Measurements from ENCODE around the gene SCGB3A1.

Gene SCGB3A1

GRCh38 chr5:180631549-180632383 is 40.5 kb upstream of the SCGB3A1 start:
- no peak overlapping the region for H3K4me3 ChIP-seq (ENCODE audit: insufficient read depth, low read depth, low read length, poor library complexity, severe bottlenecking)
- no peaks in the 10 kb centered on the region for H3K27me3 ChIP-seq (replicated peaks; ENCODE audit: control insufficient read depth, insufficient read depth, low read length, poor library complexity, severe bottlenecking)
- H3K4me1 ChIP-seq (ENCODE audit: control insufficient read depth, insufficient read depth, low read length, poor library complexity, severe bottlenecking): no peaks in the 10 kb centered on the region
- no peaks in the 10 kb centered on the region for H3K9me3 ChIP-seq (ENCODE audit: control insufficient read depth, low read length)
- no peak overlapping the region for H3K27ac ChIP-seq (ENCODE audit: insufficient read depth, low read length, poor library complexity, severe bottlenecking)
- H3K36me3 ChIP-seq (ENCODE audit: control insufficient read depth, insufficient read depth, low read length): no peaks in the 10 kb centered on the region
- no peak for DNase-seq

DNA sequence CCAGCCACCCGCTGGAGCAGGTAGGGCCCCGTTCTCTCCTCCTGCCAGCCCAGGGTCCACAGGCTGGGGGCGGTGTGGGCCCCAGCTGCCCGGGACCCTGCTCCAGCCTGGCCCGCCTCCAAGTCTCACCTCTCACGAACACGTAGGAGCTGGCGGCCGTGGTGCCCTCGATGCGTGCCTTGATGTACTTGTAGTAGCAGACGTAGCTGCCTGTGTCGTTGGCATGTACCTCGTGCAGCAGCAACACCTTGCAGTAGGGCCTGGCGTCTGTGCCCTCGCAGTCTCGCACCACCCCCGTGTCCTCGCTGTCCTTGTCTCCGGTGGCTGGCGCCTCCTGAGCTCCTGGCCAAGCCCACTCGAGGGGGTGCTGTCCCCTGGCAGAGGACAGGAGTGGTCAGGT is 39.1 kb upstream of the SCGB3A1 start:
- Histone ChIP-seq H3K36me3 (ENCODE audit: control insufficient read depth, insufficient read depth, low read length) (no peaks in the 10 kb centered on the region), H3K27me3 (replicated peaks; ENCODE audit: control insufficient read depth, insufficient read depth, low read length, poor library complexity, severe bottlenecking) (no peaks in the 10 kb centered on the region), H3K27ac (ENCODE audit: insufficient read depth, low read length, poor library complexity, severe bottlenecking) (no peak overlapping the region), H3K4me1 (ENCODE audit: control insufficient read depth, insufficient read depth, low read length, poor library complexity, severe bottlenecking) (no peaks in the 10 kb centered on the region), H3K4me3 (ENCODE audit: insufficient read depth, low read depth, low read length, poor library complexity, severe bottlenecking) (no peak overlapping the region), H3K9me3 (ENCODE audit: control insufficient read depth, low read length) (no peaks in the 10 kb centered on the region)
- no peak for DNase-seq

DNA sequence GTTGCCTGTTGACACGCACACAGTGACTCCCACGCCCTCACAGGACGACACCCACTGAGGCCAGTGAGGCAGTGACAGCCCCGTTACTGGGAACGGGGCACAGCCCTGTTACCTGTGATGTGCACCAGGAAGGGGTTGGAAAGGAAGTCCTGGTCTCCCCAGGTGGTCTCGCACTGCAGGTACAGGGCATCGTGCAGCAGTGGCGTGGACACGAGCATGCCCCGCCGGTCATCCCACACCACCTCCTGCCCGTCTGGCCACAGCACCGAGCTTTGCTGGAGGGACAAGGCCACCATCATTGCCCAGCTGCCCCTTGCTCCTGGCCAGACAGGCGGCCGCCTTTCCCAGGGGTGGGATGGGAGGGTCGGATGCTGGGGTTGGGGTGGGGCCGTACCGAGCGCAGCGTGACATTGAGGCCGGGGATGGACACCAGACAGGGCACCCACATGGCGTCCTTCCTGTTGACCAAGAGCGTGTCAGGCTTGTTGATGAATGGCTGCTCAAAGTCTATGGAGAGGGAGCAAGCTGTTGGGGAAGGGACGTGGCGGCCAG is 38.6 kb upstream of the SCGB3A1 start:
- Histone ChIP-seq H3K4me1 (ENCODE audit: control insufficient read depth, insufficient read depth, low read length, poor library complexity, severe bottlenecking) (no peaks in the 10 kb centered on the region), H3K9me3 (ENCODE audit: control insufficient read depth, low read length) (no peaks in the 10 kb centered on the region), H3K27me3 (replicated peaks; ENCODE audit: control insufficient read depth, insufficient read depth, low read length, poor library complexity, severe bottlenecking) (no peaks in the 10 kb centered on the region), H3K36me3 (ENCODE audit: control insufficient read depth, insufficient read depth, low read length) (no peaks in the 10 kb centered on the region), H3K4me3 (ENCODE audit: insufficient read depth, low read depth, low read length, poor library complexity, severe bottlenecking) (no peak overlapping the region), H3K27ac (ENCODE audit: insufficient read depth, low read length, poor library complexity, severe bottlenecking) (no peak overlapping the region)
- no peak for DNase-seq

GRCh38 chr5:180628827-180629750 is 37.8 kb upstream of the SCGB3A1 start:
- no peaks in the 10 kb centered on the region for H3K9me3 ChIP-seq (ENCODE audit: control insufficient read depth, low read length)
- H3K4me3 ChIP-seq (ENCODE audit: insufficient read depth, low read depth, low read length, poor library complexity, severe bottlenecking): no peak overlapping the region
- H3K27ac ChIP-seq (ENCODE audit: insufficient read depth, low read length, poor library complexity, severe bottlenecking): no peak overlapping the region
- no peaks in the 10 kb centered on the region for H3K27me3 ChIP-seq (replicated peaks; ENCODE audit: control insufficient read depth, insufficient read depth, low read length, poor library complexity, severe bottlenecking)
- H3K4me1 ChIP-seq (ENCODE audit: control insufficient read depth, insufficient read depth, low read length, poor library complexity, severe bottlenecking): no peaks in the 10 kb centered on the region
- no peak for DNase-seq
- H3K36me3 ChIP-seq (ENCODE audit: control insufficient read depth, insufficient read depth, low read length): no peaks in the 10 kb centered on the region

DNA sequence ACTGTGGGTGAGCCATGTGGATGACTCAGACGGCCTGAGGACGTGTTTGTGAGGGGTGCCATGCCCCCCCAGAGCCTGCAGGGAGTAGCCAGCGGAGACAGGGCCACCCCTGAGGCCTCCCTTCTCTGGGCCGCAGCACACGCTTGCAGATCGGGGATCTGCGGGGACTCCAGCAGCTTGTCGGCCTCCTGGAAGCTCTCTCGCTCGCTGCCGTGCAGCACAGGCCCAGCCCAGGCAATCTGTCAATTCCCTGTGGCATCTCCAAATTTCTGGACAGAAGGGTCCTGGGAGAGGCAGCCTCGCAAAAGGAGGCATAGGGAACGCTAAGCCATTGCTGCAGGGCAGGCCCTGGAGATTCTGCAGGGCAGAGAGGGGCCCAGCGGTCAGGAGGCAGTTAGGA is 36.9 kb upstream of the SCGB3A1 start:
- no peaks in the 10 kb centered on the region for H3K27me3 ChIP-seq (replicated peaks; ENCODE audit: control insufficient read depth, insufficient read depth, low read length, poor library complexity, severe bottlenecking)
- no peaks in the 10 kb centered on the region for H3K9me3 ChIP-seq (ENCODE audit: control insufficient read depth, low read length)
- H3K36me3 ChIP-seq (ENCODE audit: control insufficient read depth, insufficient read depth, low read length): no peaks in the 10 kb centered on the region
- H3K27ac ChIP-seq (ENCODE audit: insufficient read depth, low read length, poor library complexity, severe bottlenecking): no peak overlapping the region
- no peak overlapping the region for H3K4me3 ChIP-seq (ENCODE audit: insufficient read depth, low read depth, low read length, poor library complexity, severe bottlenecking)
- no peaks in the 10 kb centered on the region for H3K4me1 ChIP-seq (ENCODE audit: control insufficient read depth, insufficient read depth, low read length, poor library complexity, severe bottlenecking)
- no peak for DNase-seq

GRCh38 chr5:180627386-180628120 is 36.3 kb upstream of the SCGB3A1 start:
- Histone ChIP-seq H3K36me3 (ENCODE audit: control insufficient read depth, insufficient read depth, low read length) (no peaks in the 10 kb centered on the region), H3K27me3 (replicated peaks; ENCODE audit: control insufficient read depth, insufficient read depth, low read length, poor library complexity, severe bottlenecking) (no peaks in the 10 kb centered on the region), H3K4me3 (ENCODE audit: insufficient read depth, low read depth, low read length, poor library complexity, severe bottlenecking) (no peak overlapping the region), H3K9me3 (ENCODE audit: control insufficient read depth, low read length) (no peaks in the 10 kb centered on the region), H3K4me1 (ENCODE audit: control insufficient read depth, insufficient read depth, low read length, poor library complexity, severe bottlenecking) (no peaks in the 10 kb centered on the region), H3K27ac (ENCODE audit: insufficient read depth, low read length, poor library complexity, severe bottlenecking) (no peak overlapping the region)
- DNase-seq: no peak

GRCh38 chr5:180626661-180627385 is 35.5 kb upstream of the SCGB3A1 start:
- Histone ChIP-seq H3K27me3 (replicated peaks; ENCODE audit: control insufficient read depth, insufficient read depth, low read length, poor library complexity, severe bottlenecking) (no peaks in the 10 kb centered on the region), H3K36me3 (ENCODE audit: control insufficient read depth, insufficient read depth, low read length) (no peaks in the 10 kb centered on the region), H3K27ac (ENCODE audit: insufficient read depth, low read length, poor library complexity, severe bottlenecking) (no peak overlapping the region), H3K9me3 (ENCODE audit: control insufficient read depth, low read length) (no peaks in the 10 kb centered on the region), H3K4me1 (ENCODE audit: control insufficient read depth, insufficient read depth, low read length, poor library complexity, severe bottlenecking) (no peaks in the 10 kb centered on the region), H3K4me3 (ENCODE audit: insufficient read depth, low read depth, low read length, poor library complexity, severe bottlenecking) (no peak overlapping the region)
- DNase-seq: no peak

GRCh38 chr5:180625791-180626660 is 34.7 kb upstream of the SCGB3A1 start:
- no peaks in the 10 kb centered on the region for H3K36me3 ChIP-seq (ENCODE audit: control insufficient read depth, insufficient read depth, low read length)
- H3K27me3 ChIP-seq (replicated peaks; ENCODE audit: control insufficient read depth, insufficient read depth, low read length, poor library complexity, severe bottlenecking): no peaks in the 10 kb centered on the region
- no peaks in the 10 kb centered on the region for H3K4me1 ChIP-seq (ENCODE audit: control insufficient read depth, insufficient read depth, low read length, poor library complexity, severe bottlenecking)
- H3K4me3 ChIP-seq (ENCODE audit: insufficient read depth, low read depth, low read length, poor library complexity, severe bottlenecking): no peak overlapping the region
- no peak for DNase-seq
- no peak overlapping the region for H3K27ac ChIP-seq (ENCODE audit: insufficient read depth, low read length, poor library complexity, severe bottlenecking)
- H3K9me3 ChIP-seq (ENCODE audit: control insufficient read depth, low read length): no peaks in the 10 kb centered on the region
